ENCODE results near the gene EID3. TPM values are rescaled to one million over a fixed set of nuclear protein-coding genes. Genes with fewer than 3 reads are reported as not detected.

The EID3 gene
- total RNA-seq, 1 donor, result 19.2 TPM

GRCh38 chr12:104340177-104340576 lies 36.6 kb downstream of the EID3 start:
- TF ChIP-seq CTCF (IDR thresholded peaks at IDR 0.05; ENCODE audit: extremely low read depth, low read depth, low read length), result no peak
- peaks cover 22% of the 10 kb centered on the region for H3K4me1 ChIP-seq (ENCODE audit: insufficient read depth, low read length)
- peak overlapping the region; percentile 35 for H3K27ac ChIP-seq (ENCODE audit: low read depth, low read length)
- peaks cover 50% of the 10 kb centered on the region for H4K20me1 ChIP-seq (ENCODE audit: insufficient read depth, low read length)
- H3K4me3 ChIP-seq (ENCODE audit: insufficient read depth, low read length), result no peak overlapping the region
- H2AFZ ChIP-seq (ENCODE audit: low read length), result no peak overlapping the region
- no peaks in the 10 kb centered on the region for H3K27me3 ChIP-seq (ENCODE audit: insufficient read depth, low read length)
- H3K9me3 ChIP-seq (ENCODE audit: low read depth, low read length), result no peaks in the 10 kb centered on the region
- peaks cover 47% of the 10 kb centered on the region for H3K79me2 ChIP-seq (ENCODE audit: insufficient read depth, low read length)
- H3K36me3 ChIP-seq (ENCODE audit: insufficient read depth, low read length), result peaks cover 89% of the 10 kb centered on the region
- DNase-seq (ENCODE audit: insufficient read length, low spot score, missing footprints), result no peak
- H3K4me2 ChIP-seq (ENCODE audit: insufficient read depth, low read length), result no peak overlapping the region

GRCh38 chr12:104340925-104341611 lies 37.5 kb downstream of the EID3 start:
- Histone ChIP-seq H3K27ac (ENCODE audit: low read depth, low read length) (no peak overlapping the region), H3K4me3 (ENCODE audit: insufficient read depth, low read length) (no peak overlapping the region), H3K4me1 (ENCODE audit: insufficient read depth, low read length) (peaks cover 25% of the 10 kb centered on the region), H3K79me2 (ENCODE audit: insufficient read depth, low read length) (peaks cover 48% of the 10 kb centered on the region), H3K27me3 (ENCODE audit: insufficient read depth, low read length) (no peaks in the 10 kb centered on the region), H2AFZ (ENCODE audit: low read length) (no peak overlapping the region), H3K9me3 (ENCODE audit: low read depth, low read length) (no peaks in the 10 kb centered on the region), H4K20me1 (ENCODE audit: insufficient read depth, low read length) (peaks cover 59% of the 10 kb centered on the region), H3K36me3 (ENCODE audit: insufficient read depth, low read length) (peaks cover 89% of the 10 kb centered on the region), H3K4me2 (ENCODE audit: insufficient read depth, low read length) (no peak overlapping the region)
- no peak for TF ChIP-seq CTCF (IDR thresholded peaks at IDR 0.05; ENCODE audit: extremely low read depth, low read depth, low read length)
- no peak for DNase-seq (ENCODE audit: insufficient read length, low spot score, missing footprints)

GRCh38 chr12:104342147-104342546 lies 38.6 kb downstream of the EID3 start:
- H3K27me3 ChIP-seq (ENCODE audit: insufficient read depth, low read length), result no peaks in the 10 kb centered on the region
- no peak overlapping the region for H2AFZ ChIP-seq (ENCODE audit: low read length)
- peaks cover 25% of the 10 kb centered on the region for H3K4me1 ChIP-seq (ENCODE audit: insufficient read depth, low read length)
- no peaks in the 10 kb centered on the region for H3K9me3 ChIP-seq (ENCODE audit: low read depth, low read length)
- no peak for DNase-seq (ENCODE audit: insufficient read length, low spot score, missing footprints)
- H3K79me2 ChIP-seq (ENCODE audit: insufficient read depth, low read length), result peaks cover 42% of the 10 kb centered on the region
- H3K36me3 ChIP-seq (ENCODE audit: insufficient read depth, low read length), result peaks cover 89% of the 10 kb centered on the region
- peaks cover 62% of the 10 kb centered on the region for H4K20me1 ChIP-seq (ENCODE audit: insufficient read depth, low read length)
- no peak for TF ChIP-seq CTCF (IDR thresholded peaks at IDR 0.05; ENCODE audit: extremely low read depth, low read depth, low read length)
- H3K4me2 ChIP-seq (ENCODE audit: insufficient read depth, low read length), result no peak overlapping the region
- H3K27ac ChIP-seq (ENCODE audit: low read depth, low read length), result no peak overlapping the region
- no peak overlapping the region for H3K4me3 ChIP-seq (ENCODE audit: insufficient read depth, low read length)

GRCh38 chr12:104342635-104343249 lies 39.2 kb downstream of the EID3 start:
- Histone ChIP-seq H3K36me3 (ENCODE audit: insufficient read depth, low read length) (peaks cover 89% of the 10 kb centered on the region), H2AFZ (ENCODE audit: low read length) (no peak overlapping the region), H4K20me1 (ENCODE audit: insufficient read depth, low read length) (peaks cover 66% of the 10 kb centered on the region), H3K4me2 (ENCODE audit: insufficient read depth, low read length) (no peak overlapping the region), H3K27ac (ENCODE audit: low read depth, low read length) (no peak overlapping the region), H3K9me3 (ENCODE audit: low read depth, low read length) (no peaks in the 10 kb centered on the region), H3K4me3 (ENCODE audit: insufficient read depth, low read length) (no peak overlapping the region), H3K79me2 (ENCODE audit: insufficient read depth, low read length) (peaks cover 43% of the 10 kb centered on the region), H3K27me3 (ENCODE audit: insufficient read depth, low read length) (no peaks in the 10 kb centered on the region), H3K4me1 (ENCODE audit: insufficient read depth, low read length) (peaks cover 25% of the 10 kb centered on the region)
- no peak for TF ChIP-seq CTCF (IDR thresholded peaks at IDR 0.05; ENCODE audit: extremely low read depth, low read depth, low read length)
- no peak for DNase-seq (ENCODE audit: insufficient read length, low spot score, missing footprints)
